AG08396 (cell line): ENCODE results near the gene DGKE.

Experiments
- DNase-seq: peaks from one replicate; pipeline ENCODE4 v3.0.0; 2012; ENCODE audit warnings: low spot score, mixed read lengths

Gene DGKE

DNA sequence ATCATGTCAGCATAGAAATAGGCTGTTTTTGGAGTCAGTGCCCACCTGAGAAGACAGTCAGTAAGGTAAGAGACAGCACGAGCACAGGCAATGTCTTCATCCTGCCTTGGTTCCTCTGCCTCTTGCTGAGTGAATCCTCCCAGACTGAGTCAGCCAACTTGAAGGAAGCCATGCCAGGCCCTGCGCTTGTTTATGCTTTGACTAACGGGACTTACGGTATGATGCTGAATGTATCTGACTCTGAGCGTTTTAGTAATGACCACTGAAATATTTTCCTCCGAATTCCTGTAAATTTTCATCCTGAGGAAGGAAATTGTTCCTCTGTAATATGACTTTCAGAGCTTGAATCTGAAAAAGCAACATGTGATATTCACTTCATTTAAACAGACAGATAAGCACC, 18.2 kb upstream of the DGKE start:
- peak; percentile 71 for DNase-seq

DNA sequence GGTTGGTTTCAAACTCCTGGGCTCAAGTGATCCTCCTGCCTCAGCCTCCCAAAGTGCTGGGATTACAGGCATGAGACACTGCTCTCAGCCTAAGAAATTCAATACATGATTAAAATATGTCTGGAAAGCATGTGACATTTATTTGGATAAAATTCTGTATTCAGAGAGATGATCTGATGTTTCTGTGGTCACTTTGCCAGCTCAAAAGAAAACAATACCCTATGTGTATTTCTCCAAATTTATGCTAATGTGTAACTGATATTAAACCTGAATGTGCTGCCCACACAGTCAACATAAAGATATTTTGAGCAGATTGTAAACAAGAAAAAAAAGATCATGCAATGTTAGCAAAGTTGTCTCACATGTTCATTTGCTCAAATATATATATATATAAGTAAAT, 16.9 kb upstream of the DGKE start:
- no peak for DNase-seq

DNA sequence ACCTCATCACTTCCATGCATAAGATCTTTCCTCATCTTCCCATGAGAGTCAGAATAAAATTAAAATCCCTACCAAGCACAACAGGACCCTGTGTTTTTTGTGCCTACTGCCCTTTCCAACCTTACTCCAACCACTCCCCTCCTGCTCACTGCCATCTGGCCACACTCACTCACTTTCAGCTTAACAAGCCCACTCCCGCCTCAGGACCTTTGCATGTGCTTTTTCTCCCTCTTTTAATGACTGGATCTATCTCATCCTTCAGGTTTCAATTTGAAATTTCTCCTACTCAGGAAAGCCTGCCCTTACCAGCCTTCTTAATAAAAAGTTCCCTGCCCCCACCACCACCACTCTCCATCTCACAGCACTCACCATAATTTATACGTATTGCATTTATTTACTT, 14.9 kb upstream of the DGKE start:
- DNase-seq: no peak

GRCh38 chr17:56819431-56820145, 14.4 kb upstream of the DGKE start:
- DNase-seq: peak; percentile 80

GRCh38 chr17:56820207-56820606, 13.7 kb upstream of the DGKE start:
- DNase-seq: no peak

GRCh38 chr17:56821847-56822534, 12.0 kb upstream of the DGKE start:
- DNase-seq: no peak

DNA sequence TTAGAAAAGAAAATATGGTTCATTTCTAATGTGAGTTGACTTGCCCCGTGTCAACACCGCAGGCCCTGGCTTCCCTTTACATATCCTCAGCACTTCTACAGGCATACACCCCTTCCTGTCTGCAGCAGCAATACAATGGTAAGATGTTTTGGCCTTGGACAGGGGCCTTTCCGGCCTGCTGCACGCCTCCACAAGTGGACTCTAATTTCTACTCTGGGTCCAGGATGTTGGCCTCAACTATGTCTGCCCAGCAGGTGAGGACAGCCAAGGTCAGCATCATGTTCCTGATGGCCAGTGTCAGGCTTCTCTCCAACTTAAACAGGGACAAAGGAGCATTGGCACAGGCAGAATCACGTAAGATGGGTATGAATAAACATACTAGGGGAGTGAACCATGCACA, 11.2 kb upstream of the DGKE start:
- DNase-seq: no peak

DNA sequence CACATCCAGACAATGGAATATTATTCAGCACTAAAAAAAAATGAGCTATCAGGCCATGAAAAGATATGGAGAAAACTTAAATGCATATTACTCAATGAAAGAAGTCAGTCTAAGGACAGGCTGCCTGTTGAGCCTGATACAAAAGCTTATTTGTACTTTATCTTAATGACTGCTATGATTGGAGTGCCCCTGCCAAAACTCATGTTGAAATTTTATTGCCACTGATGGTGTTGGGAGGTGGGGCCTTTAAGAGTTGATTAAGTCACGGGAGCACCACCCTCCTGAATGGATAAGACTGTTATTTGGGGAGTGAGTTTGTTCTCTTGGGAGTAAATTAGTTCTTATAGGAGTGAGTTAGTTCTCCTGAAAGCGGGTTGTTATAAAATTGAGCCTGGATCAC, 10.1 kb upstream of the DGKE start:
- no peak for DNase-seq

- no peak for DNase-seq
These were observed 9.4 kb upstream of the DGKE start for GRCh38 chr17:56824503-56824902.

GRCh38 chr17:56826611-56827414, 7.1 kb upstream of the DGKE start:
- no peak for DNase-seq

DNA sequence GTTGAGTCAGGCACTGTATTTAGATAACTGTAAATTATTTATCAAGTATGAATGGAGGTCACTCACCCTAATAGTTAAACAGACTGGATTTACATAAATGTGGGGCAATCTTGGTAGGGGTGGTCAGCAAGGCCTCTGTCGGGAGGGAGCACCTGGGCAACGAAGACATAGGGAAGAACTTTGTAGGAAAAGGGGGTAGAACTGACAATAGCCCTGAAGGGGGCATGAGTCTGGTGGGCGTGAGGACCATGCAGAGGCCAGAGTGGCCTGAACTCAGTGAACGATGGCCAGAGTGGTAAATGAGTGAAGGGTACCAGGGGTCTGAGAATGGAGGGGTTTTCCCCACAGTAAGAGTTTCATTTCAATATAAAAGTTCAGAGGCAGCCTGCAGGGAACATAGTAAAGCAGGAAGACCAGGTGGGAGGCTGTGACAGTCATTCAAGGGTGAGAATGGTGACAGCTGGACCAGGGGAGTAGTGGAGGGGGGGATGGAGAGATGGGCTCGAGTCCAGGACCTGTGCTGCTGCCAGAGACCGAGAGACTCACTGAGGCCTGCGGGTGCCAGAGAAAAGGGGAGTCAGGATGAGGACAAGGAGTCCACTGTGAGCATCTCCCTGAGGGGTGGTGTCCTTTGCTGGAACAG, 3.1 kb upstream of the DGKE start:
- DNase-seq: no peak

DNA sequence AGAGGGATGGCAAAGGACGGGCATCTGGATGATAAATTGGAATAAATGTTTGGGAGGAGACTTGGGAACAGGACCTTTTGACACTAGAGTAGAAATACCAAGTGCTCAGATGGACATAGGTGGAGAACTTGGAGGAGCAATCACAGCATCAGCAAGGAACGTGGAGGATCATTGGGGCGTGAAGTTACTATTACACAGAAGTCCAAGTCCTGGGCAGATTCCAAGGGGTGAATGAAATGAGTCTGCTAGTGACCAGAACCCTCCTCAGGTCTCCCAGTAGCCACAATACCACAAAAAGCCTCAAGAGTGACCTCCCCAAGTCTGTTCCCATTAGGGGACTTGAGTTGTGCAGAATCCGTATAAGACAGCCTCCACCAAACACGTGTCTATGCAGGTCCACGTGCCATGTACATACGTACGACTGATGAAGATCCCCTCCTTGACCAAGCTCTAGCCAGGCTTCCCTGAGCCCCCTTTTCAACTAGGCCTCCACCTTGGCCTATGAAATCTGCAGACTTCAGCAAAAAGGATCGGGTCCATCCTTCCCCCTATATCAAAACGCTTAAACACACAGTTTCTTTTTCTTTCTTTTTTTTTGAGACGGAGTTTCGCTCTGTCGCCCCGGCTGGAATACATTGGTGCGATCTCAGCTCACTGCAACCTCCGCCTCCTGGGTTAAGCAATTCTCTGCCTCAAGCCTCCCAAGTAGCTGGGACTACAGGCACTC, 2.4 kb upstream of the DGKE start:
- DNase-seq: no peak

DNA sequence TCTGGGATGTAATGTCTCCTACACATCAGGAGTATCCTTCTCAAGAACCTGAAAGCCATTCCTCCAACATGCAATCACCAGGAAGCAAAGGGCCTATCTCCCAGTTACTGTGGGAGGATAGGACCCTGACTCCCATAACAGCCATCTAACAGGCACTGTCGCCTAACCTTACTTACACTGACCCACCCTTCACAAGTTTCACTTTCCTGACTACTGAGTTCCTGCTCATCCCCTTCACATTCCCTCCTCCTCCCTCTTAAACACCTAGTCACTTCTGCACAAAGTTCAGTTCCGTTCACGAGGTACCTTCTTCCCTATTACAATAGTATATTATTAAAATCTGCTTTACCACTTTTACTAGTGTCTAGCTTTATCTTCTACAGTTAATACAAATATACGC, 1.5 kb upstream of the DGKE start:
- no peak for DNase-seq

GRCh38 chr17:56833057-56833808, 718 bp upstream of the DGKE start:
- peak; percentile 67 for DNase-seq

DNA sequence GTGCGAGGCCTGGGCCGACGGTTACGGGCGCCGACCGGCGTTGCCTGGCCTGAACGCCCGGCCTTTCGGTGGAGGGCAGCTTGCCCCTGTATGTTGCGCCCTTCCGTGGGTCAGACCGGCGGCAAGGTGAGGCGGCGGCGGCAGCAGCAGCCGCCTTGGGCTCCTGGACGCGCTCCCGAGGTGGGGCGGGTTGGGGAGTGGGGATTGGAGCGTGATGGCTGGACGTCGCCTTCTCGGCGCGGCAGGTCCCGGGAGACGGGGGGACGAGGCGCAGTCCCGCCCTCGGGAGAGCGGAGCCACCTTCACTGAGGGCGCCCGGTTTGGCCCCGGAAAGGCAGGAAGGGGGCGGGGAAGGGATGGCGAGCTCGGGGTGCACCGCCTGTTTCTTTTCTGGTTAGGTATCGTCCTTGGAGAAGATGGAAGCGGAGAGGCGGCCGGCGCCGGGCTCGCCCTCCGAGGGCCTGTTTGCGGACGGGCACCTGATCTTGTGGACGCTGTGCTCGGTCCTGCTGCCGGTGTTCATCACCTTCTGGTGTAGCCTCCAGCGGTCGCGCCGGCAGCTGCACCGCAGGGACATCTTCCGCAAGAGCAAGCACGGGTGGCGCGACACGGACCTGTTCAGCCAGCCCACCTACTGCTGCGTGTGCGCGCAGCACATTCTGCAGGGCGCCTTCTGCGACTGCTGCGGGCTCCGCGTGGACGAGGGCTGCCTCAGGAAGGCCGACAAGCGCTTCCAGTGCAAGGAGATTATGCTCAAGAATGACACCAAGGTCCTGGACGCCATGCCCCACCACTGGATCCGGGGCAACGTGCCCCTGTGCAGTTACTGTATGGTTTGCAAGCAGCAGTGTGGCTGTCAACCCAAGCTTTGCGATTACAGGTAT, 671 bp downstream of the DGKE start:
- peak; percentile 34 for DNase-seq

DNA sequence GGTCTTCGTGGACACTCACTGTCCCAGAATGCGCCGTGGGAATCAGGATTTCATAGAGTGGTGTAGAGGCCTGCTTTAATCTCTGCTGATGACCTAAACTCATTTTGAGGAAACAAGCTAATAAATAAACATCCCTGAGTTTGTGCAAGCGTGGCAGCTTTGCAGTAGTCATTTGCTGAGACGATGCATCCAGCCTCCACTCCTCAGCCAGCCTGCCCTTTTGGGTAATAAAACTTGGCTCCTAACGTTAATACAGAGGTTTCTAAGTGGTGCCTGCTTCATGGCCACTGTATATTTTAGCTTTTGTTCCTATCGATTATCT, 1.3 kb downstream of the DGKE start:
- no peak for DNase-seq

DNA sequence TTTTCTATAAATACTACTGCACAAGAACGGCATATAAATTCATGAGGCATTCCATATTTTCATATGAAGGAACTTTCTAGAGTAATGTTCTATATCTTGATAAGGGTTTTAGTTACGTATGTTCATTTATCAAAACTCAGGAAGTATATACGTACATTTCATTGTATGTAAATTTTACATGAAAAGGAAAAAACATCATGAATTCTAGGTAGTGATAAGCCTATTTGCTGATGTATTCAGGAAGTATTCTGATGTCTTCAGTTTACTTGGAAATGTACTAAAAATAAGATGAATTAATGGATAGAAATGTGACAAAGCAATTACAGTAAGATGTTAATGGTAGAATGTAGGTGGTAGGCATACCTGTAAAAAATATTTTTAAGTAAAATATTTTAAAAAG, 4.7 kb downstream of the DGKE start:
- no peak for DNase-seq

GRCh38 chr17:56842577-56842976, 8.6 kb downstream of the DGKE start:
- DNase-seq: no peak

DNA sequence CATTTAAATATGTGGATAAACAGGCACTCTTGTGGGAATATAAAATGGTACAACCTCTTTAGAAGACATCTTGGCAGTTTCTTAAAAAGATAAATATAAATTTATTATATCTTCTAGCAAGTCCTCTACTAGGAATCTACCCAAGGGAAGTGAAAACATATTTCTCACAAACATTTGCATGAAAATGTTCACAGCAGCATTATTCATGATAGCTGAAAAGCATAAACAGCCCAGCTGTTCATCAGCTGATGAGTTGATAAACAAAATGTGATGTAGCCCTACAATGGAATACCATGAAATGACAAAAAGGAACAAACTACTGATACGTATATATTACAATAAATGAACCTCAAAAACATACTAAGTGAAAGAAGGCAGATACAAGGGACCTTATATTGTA, 12.0 kb downstream of the DGKE start:
- no peak for DNase-seq

DNA sequence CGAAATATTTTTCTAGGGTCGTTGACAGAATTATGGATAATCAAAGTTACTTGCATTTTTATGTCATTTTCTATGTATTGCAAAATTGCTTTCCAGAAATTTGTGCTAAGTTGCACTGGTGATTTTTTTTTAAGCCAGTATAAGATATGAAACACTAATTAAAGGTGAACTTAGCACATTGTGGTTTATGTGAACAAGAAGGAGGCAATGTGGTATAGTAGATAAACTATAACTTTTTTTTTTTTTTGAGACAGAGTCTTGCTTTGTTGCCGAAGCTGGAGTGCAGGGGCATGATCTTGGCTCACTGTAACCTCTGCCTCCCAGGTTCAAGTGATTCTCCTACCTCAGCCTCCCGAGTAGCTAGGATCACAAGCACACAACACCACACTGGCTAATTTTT, 13.2 kb downstream of the DGKE start:
- DNase-seq: no peak
